Vagina (tissue), 2 donors: ENCODE results near the gene TMEM106C. TPM values are rescaled to one million over a fixed set of nuclear protein-coding genes. Genes with fewer than 3 reads are reported as not detected.
A peak's percentile ranks its signal among the peaks of the same experiment; 100 is the strongest.

Experiments used
- DNase-seq, 2 donors: peaks; one replicate each; pipeline ENCODE4 v3.0.0-alpha.2; 2017; ENCODE audit errors: extremely low spot score in 2 of 2
- H3K27ac ChIP-seq: fragments of 200-600 bp; sonication (generic); one replicate; pipeline ENCODE4 v1.5.1; 2019
- H3K27me3 ChIP-seq: fragments of 200-600 bp; sonication (generic); one replicate; pipeline ENCODE4 v1.5.1; 2019
- H3K36me3 ChIP-seq, 2 donors: fragments of 200-600 bp; sonication (generic); one replicate each; pipeline ENCODE4 v1.5.1; 2017 to 2019
- H3K4me1 ChIP-seq: fragments of 200-600 bp; sonication (generic); one replicate; pipeline ENCODE4 v1.5.1; 2019
- H3K4me3 ChIP-seq, 2 donors: fragments of 200-600 bp; sonication (generic); 1 replicate in 1 of 2; 2 replicates in 1 of 2; pipeline ENCODE4 v1.5.1; 2016 to 2019
- H3K9me3 ChIP-seq: fragments of 200-600 bp; sonication (generic); one replicate; pipeline ENCODE4 v1.5.1; 2019
- POLR2A ChIP-seq, 2 donors: fragments of 450-650 bp; IDR thresholded peaks; one replicate each; pipeline ENCODE4 v1.6.1; 2017; ENCODE audit warnings: antibody characterized with exemption in 2 of 2, mild to moderate bottlenecking in 2 of 2, moderate library complexity in 2 of 2
- POLR2AphosphoS5 ChIP-seq, 2 donors: sonication (generic); formaldehyde crosslinking; IDR thresholded peaks; one replicate each; pipeline ENCODE4 v1.9.0; 2017; ENCODE audit warnings: antibody characterized with exemption in 2 of 2, mild to moderate bottlenecking in 2 of 2, low read depth in 1 of 2; ENCODE audit not compliant: insufficient read depth in 1 of 2
- intact Hi-C: fragments of 100-400 bp; cut with DNase I; formaldehyde crosslinking; loops from one replicate; pipeline ENCODE4 v1.15.1; 2023
- total RNA-seq: library from RNA; depleted of rRNA; stranded (reverse); fragments of >200 nt; gene quantifications from one replicate; pipeline ENCODE4 v1.2.3, GENCODE V29; 2016
- TF ChIP-seq, protein P1 (sequence below), 3 experiments: fragments of 450-650 bp in 2 of 3; fragments of 200-600 bp in 1 of 3; sonication (generic) in 1 of 3; IDR thresholded peaks; one replicate each; pipeline ENCODE4 v1.5.1; 2017 to 2019; ENCODE audit warnings: antibody characterized with exemption in 3 of 3, mild to moderate bottlenecking in 2 of 3, moderate library complexity in 2 of 3

TMEM106C gene
- total RNA-seq, 1 donor from 2014 or later, result 25.3 TPM

DNA sequence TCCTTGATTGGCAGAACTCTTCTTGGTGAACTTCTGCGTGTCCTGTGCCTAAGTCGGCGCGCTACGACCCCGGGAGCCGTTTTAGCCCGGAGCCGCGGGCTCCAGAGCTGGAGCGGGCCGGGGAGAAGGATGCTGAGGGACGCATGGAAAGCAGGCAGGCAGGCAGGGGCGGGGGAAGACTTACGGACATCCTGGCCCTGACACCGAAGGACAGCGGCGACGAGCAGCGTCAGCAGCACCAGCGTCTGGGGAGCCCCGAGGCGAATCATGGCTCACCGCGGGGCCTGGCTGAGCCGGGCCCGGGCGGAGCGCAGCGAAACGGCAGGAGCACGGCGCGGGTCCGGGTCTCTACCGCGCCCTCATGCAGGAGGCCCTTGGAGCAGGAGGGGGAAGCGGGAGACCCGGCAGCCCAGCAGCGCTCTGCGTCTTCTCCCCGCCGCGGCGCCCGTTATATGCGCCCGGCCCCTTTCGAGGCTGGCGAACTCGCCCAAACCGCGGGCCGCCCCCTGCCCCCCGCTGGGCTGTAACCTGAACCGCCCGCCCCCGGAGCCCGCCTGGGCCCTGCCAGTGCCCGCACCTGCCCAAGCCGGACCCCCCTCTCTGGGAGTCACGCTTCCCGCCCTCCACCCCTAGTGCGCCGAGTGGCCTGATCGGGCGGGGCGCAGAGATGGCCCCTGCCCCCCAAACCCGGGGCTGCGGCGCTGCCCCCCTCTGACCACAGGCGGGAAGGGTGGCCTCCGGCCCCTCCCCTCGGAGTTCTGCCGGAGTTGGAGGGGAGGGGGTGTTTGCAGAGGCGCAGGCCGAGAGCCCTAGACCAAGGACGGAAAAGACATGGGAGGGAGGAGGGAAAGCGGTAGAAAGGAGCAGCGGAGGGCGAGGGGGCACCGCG, 40.9 kb downstream of the TMEM106C start, which contains the start of gene COL2A1:
TSS of gene COL2A1 (minus strand) at position 424 of the 889 bp plus-strand sequence. CDS start at position 269, 155 bp downstream.
- no peaks in the 10 kb centered on the region for H3K36me3 ChIP-seq
- H3K4me1 ChIP-seq, result peaks cover 49% of the 10 kb centered on the region
- no peak within 1 kb of the TSS for H3K27ac ChIP-seq
- H3K4me3 ChIP-seq, result peak within 1 kb of the TSS; percentile 32 to 53
- peaks cover 14% of the 10 kb centered on the region for H3K27me3 ChIP-seq
- intact Hi-C loops, result no loop called here
- DNase-seq, result no peak
- TF ChIP-seq POLR2AphosphoS5 (IDR thresholded peaks at IDR 0.05; ENCODE audit: insufficient read depth in 1 of 2, low read depth in 1 of 2) (no peak), POLR2A (IDR thresholded peaks at IDR 0.05) (no peak)
- TF ChIP-seq, protein P1, sequence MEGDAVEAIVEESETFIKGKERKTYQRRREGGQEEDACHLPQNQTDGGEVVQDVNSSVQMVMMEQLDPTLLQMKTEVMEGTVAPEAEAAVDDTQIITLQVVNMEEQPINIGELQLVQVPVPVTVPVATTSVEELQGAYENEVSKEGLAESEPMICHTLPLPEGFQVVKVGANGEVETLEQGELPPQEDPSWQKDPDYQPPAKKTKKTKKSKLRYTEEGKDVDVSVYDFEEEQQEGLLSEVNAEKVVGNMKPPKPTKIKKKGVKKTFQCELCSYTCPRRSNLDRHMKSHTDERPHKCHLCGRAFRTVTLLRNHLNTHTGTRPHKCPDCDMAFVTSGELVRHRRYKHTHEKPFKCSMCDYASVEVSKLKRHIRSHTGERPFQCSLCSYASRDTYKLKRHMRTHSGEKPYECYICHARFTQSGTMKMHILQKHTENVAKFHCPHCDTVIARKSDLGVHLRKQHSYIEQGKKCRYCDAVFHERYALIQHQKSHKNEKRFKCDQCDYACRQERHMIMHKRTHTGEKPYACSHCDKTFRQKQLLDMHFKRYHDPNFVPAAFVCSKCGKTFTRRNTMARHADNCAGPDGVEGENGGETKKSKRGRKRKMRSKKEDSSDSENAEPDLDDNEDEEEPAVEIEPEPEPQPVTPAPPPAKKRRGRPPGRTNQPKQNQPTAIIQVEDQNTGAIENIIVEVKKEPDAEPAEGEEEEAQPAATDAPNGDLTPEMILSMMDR (IDR thresholded peaks at IDR 0.05), result no peak
- H3K9me3 ChIP-seq, result no peaks in the 10 kb centered on the region

DNA sequence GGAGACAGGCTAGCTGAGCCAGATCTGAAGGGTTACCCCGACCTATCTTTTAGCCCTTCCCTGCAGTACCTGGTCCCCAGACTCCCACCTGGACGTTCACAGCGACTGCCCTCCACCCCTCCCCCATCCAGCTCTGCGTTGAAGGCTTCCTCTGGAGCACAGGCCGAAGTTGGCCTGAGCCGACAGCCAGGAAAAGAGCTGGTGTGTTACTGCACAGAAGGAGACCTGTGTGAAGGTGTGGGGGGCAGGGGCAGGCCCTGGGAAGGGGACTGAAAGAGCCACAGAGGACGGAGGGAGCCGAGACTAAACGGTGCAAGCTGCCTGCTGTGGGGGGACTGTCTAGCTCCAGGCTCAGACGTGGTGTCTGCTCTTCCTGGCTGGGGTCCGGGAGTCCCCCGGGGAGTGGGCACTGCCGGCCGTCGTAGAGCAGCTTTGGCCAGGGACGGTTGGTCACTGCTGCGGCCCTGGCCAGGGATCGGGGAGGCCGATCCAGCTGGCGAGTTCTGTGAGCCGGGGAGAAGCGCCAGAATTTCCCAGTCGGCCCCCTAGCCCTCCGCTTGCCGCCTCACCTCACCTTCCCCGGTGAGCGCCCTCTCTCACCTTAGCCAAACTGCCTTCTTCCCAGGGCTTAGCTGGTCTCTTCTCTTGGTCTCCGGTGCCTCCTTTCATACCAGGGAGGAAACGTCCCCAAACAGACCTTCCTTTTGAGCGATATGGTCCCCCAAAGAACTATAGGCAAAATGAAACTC, 41.8 kb downstream of the TMEM106C start:
- Histone ChIP-seq H3K4me3 (peak overlapping the region in 1 of 2 donors; percentile 53), H3K27ac (no peak overlapping the region), H3K27me3 (peaks cover 14% of the 10 kb centered on the region), H3K9me3 (no peaks in the 10 kb centered on the region), H3K36me3 (no peaks in the 10 kb centered on the region), H3K4me1 (peaks cover 48% of the 10 kb centered on the region)
- TF ChIP-seq, protein P1 (IDR thresholded peaks at IDR 0.05), result no peak
- TF ChIP-seq POLR2AphosphoS5 (IDR thresholded peaks at IDR 0.05; ENCODE audit: insufficient read depth in 1 of 2, low read depth in 1 of 2), result no peak
- no peak for TF ChIP-seq POLR2A (IDR thresholded peaks at IDR 0.05)
- intact Hi-C loops, result no loop called here
- no peak for DNase-seq

DNA sequence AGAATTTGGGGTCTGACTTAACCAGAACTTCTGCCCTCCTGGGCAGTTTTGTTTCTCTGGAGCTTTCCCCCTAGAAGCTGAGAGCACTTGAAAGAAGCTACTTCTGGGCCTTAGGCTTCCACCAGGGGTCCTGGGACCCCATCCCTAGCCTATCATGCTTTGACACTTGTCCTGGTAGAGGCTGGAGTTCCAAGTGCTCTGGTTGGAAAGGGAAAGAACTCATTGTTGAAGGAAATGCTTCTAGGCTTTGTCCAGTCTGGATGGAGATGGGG, 42.3 kb downstream of the TMEM106C start:
- intact Hi-C loops, result no loop called here
- H3K27ac ChIP-seq, result no peak overlapping the region
- no peak for DNase-seq
- peaks cover 14% of the 10 kb centered on the region for H3K27me3 ChIP-seq
- no peaks in the 10 kb centered on the region for H3K36me3 ChIP-seq
- no peaks in the 10 kb centered on the region for H3K9me3 ChIP-seq
- H3K4me3 ChIP-seq, result no peak overlapping the region
- peaks cover 43% of the 10 kb centered on the region for H3K4me1 ChIP-seq
- TF ChIP-seq, protein P1 (IDR thresholded peaks at IDR 0.05), result no peak
- no peak for TF ChIP-seq POLR2A (IDR thresholded peaks at IDR 0.05)
- TF ChIP-seq POLR2AphosphoS5 (IDR thresholded peaks at IDR 0.05; ENCODE audit: insufficient read depth in 1 of 2, low read depth in 1 of 2), result no peak

DNA sequence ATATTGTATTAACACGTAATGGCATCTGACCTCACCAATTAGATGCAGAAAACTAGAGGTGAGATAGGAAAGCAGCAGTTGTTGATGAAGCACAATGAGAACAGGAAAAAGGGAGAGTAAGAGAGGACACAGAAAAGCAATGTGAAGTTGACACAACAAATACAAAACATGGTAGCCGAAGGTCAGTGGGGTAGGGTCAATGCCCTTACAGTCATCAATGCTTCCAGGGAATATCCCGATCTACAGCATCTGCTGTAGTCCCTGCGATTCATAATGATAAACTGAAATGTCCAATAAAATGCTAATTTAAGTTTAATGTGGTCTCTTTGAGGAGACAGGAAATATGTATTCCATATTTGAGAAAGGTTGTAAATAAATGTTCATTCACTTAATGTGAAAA, 43.8 kb downstream of the TMEM106C start:
- Histone ChIP-seq H3K27me3 (peaks cover 14% of the 10 kb centered on the region), H3K27ac (no peak overlapping the region), H3K36me3 (no peaks in the 10 kb centered on the region), H3K4me3 (no peak overlapping the region), H3K4me1 (peaks cover 28% of the 10 kb centered on the region), H3K9me3 (no peaks in the 10 kb centered on the region)
- DNase-seq, result no peak
- TF ChIP-seq, protein P1 (IDR thresholded peaks at IDR 0.05), result no peak
- TF ChIP-seq POLR2A (IDR thresholded peaks at IDR 0.05) (no peak), POLR2AphosphoS5 (IDR thresholded peaks at IDR 0.05; ENCODE audit: insufficient read depth in 1 of 2, low read depth in 1 of 2) (no peak)
- intact Hi-C loops, result no loop called here
